Natural killer cell (primary cell): ENCODE data around the gene CAMTA1. TPM values are rescaled to one million over a fixed set of nuclear protein-coding genes. Genes with fewer than 3 reads are reported as not detected.

ENCODE experiments used
- ATAC-seq, 3 donors: fragments of 150-1000 bp in 2 of 3; fragments of 200-7000 bp in 1 of 3; cut with Tn5 transposase; 1 replicate in 1 of 3; 2 replicates in 2 of 3; pipeline ENCODE4 v1.10.0; 2021; ENCODE audit warnings: mild to moderate bottlenecking in 2 of 3, moderate library complexity in 2 of 3
- DNase-seq, 2 donors: peaks; one replicate each; pipeline versions ENCODE4 v3.0.0 to v3.0.0-alpha.2; 2013 to 2021; ENCODE audit warnings: mixed read lengths in 1 of 2
- H3K27ac ChIP-seq: one replicate; pipeline ENCODE4 v1.5.1; 2013; ENCODE audit warnings: mild to moderate bottlenecking, low read length
- H3K27me3 ChIP-seq: one replicate; pipeline ENCODE4 v1.6.1; 2013; ENCODE audit warnings: low read length; ENCODE audit not compliant: control insufficient read depth, insufficient read depth
- H3K36me3 ChIP-seq: one replicate; pipeline ENCODE4 v1.6.1; 2013; ENCODE audit warnings: low read length; ENCODE audit not compliant: control insufficient read depth, insufficient read depth
- H3K4me1 ChIP-seq: one replicate; pipeline ENCODE4 v1.6.1; 2013; ENCODE audit warnings: low read length; ENCODE audit not compliant: control insufficient read depth, insufficient read depth
- H3K4me3 ChIP-seq: one replicate; pipeline ENCODE4 v1.5.1; 2013; ENCODE audit warnings: low read length
- H3K9me3 ChIP-seq: one replicate; pipeline ENCODE4 v1.6.1; 2013; ENCODE audit warnings: low read length; ENCODE audit not compliant: control insufficient read depth, insufficient read depth
- H3K27ac Mint-ChIP-seq, 2 donors: one replicate each; pipeline ENCODE4 v1.8.0; 2022; ENCODE audit warnings: mild to moderate bottlenecking in 2 of 2, mixed read lengths in 2 of 2, moderate library complexity in 1 of 2
- H3K27me3 Mint-ChIP-seq, 2 donors: one replicate each; pipeline ENCODE4 v1.8.0; 2022; ENCODE audit warnings: low read depth in 2 of 2, mixed read lengths in 2 of 2
- H3K36me3 Mint-ChIP-seq: one replicate; pipeline ENCODE4 v1.8.0; 2022; ENCODE audit warnings: mixed read lengths
- H3K4me1 Mint-ChIP-seq, 2 donors: one replicate each; pipeline ENCODE4 v1.8.0; 2022; ENCODE audit warnings: mixed read lengths in 2 of 2
- H3K4me3 Mint-ChIP-seq: one replicate; pipeline ENCODE4 v1.8.0; 2022; ENCODE audit warnings: mild to moderate bottlenecking, moderate library complexity, mixed read lengths
- H3K9me3 Mint-ChIP-seq, 2 donors: one replicate each; pipeline ENCODE4 v1.8.0; 2022; ENCODE audit warnings: mixed read lengths in 2 of 2
- WGBS: methylation state at CpG from one replicate; pipeline ENCODE4 v1.1.7; 2013; ENCODE audit warnings: missing lambda C conversion rate; ENCODE audit not compliant: insufficient coverage; 5-methylcytosine and 5-hydroxymethylcytosine counted together
- intact Hi-C: fragments of 100-400 bp; cut with micrococcal nuclease; formaldehyde crosslinking; loops from one replicate; pipeline ENCODE4 v1.14.2; 2022
- total RNA-seq, 4 donors: library from RNA; stranded (reverse); fragments of 120-200 nt in 1 of 4; gene quantifications; one replicate each; pipeline versions ENCODE4 v1.2.3 to v1.2.4, GENCODE V29; 2013 to 2022
- TF ChIP-seq, protein P1 (sequence below): fragments of 200-600 bp; IDR thresholded peaks from one replicate; pipeline ENCODE4 v1.8.0; 2022; ENCODE audit warnings: antibody characterized with exemption

CAMTA1 gene
- total RNA-seq, 3 donors from 2014 or later (not counting 1 experiment from before 2014, with no cell fraction given) = 40.6 to 53.3 (median 44.9) TPM

DNA sequence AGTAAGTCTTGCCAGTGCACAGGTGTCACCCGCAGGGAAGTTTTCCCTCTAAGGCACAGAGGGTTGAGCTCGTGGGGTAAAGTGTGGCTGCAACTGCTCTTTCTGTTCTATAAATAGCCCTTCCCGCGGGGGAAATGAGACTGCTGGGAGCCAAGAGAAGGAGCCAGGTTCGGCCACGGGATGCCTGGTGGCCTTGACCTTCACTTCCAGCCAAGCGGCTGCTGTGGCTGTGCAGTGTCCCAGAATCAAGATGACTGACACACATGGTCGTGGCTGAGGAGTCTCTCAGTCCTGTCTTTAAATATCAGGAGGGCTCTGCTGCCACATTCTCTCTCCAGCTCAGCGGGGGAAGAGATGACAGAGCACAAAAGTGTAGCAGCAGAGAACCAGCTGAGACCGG lies 831.7 kb downstream of the CAMTA1 start:
- Mint-ChIP-seq H3K27ac (no peak overlapping the region), H3K4me3 (no peak overlapping the region), H3K4me1 (no peaks in the 10 kb centered on the region), H3K27me3 (peaks cover 11% of the 10 kb centered on the region in 2 donors), H3K36me3 (no peaks in the 10 kb centered on the region), H3K9me3 (no peaks in the 10 kb centered on the region)
- no peak overlapping the region for H3K27ac ChIP-seq
- no peaks in the 10 kb centered on the region for H3K4me1 ChIP-seq
- WGBS = 64% methylated on average over 10 of the region's 10 CpGs
- H3K27me3 ChIP-seq = no peaks in the 10 kb centered on the region
- H3K4me3 ChIP-seq = no peak overlapping the region
- TF ChIP-seq, protein P1, sequence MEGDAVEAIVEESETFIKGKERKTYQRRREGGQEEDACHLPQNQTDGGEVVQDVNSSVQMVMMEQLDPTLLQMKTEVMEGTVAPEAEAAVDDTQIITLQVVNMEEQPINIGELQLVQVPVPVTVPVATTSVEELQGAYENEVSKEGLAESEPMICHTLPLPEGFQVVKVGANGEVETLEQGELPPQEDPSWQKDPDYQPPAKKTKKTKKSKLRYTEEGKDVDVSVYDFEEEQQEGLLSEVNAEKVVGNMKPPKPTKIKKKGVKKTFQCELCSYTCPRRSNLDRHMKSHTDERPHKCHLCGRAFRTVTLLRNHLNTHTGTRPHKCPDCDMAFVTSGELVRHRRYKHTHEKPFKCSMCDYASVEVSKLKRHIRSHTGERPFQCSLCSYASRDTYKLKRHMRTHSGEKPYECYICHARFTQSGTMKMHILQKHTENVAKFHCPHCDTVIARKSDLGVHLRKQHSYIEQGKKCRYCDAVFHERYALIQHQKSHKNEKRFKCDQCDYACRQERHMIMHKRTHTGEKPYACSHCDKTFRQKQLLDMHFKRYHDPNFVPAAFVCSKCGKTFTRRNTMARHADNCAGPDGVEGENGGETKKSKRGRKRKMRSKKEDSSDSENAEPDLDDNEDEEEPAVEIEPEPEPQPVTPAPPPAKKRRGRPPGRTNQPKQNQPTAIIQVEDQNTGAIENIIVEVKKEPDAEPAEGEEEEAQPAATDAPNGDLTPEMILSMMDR = no peak
- intact Hi-C loops = no loop called here
- no peaks in the 10 kb centered on the region for H3K36me3 ChIP-seq
- ATAC-seq (no peak), DNase-seq (no peak)
- H3K9me3 ChIP-seq = no peaks in the 10 kb centered on the region

- H3K36me3 Mint-ChIP-seq = no peaks in the 10 kb centered on the region
- DNase-seq (no peak), ATAC-seq (no peak)
- no peak overlapping the region for H3K4me3 ChIP-seq
- TF ChIP-seq, protein P1 = no peak
- intact Hi-C loops = no loop called here
- no peak overlapping the region for H3K27ac Mint-ChIP-seq
- no peaks in the 10 kb centered on the region for H3K9me3 ChIP-seq
- no peaks in the 10 kb centered on the region for H3K36me3 ChIP-seq
- H3K9me3 Mint-ChIP-seq = no peaks in the 10 kb centered on the region
- peaks cover 13 to 19% of the 10 kb centered on the region in 2 donors for H3K27me3 Mint-ChIP-seq
- H3K4me1 Mint-ChIP-seq = no peaks in the 10 kb centered on the region
- WGBS = 86% methylated on average over 2 of the region's 3 CpGs
- H3K27me3 ChIP-seq = no peaks in the 10 kb centered on the region
- no peak overlapping the region for H3K27ac ChIP-seq
- no peaks in the 10 kb centered on the region for H3K4me1 ChIP-seq
- no peak overlapping the region for H3K4me3 Mint-ChIP-seq
These were observed 832.6 kb downstream of the CAMTA1 start for GRCh38 chr1:7617826-7618225.

- no peaks in the 10 kb centered on the region for H3K36me3 ChIP-seq
- ATAC-seq (no peak), DNase-seq (no peak)
- Mint-ChIP-seq H3K9me3 (no peaks in the 10 kb centered on the region), H3K4me1 (no peaks in the 10 kb centered on the region), H3K27ac (no peak overlapping the region), H3K36me3 (no peaks in the 10 kb centered on the region), H3K27me3 (peaks cover 18 to 29% of the 10 kb centered on the region in 2 donors), H3K4me3 (no peak overlapping the region)
- intact Hi-C loops = no loop called here
- H3K4me3 ChIP-seq = no peak overlapping the region
- no peaks in the 10 kb centered on the region for H3K4me1 ChIP-seq
- no peaks in the 10 kb centered on the region for H3K9me3 ChIP-seq
- H3K27ac ChIP-seq = no peak overlapping the region
- TF ChIP-seq, protein P1 = no peak
- no peaks in the 10 kb centered on the region for H3K27me3 ChIP-seq
- 74% methylated on average over 4 of the region's 4 CpGs for WGBS
These were observed 834.9 kb downstream of the CAMTA1 start for GRCh38 chr1:7620196-7620595.
